Measurements from ENCODE around the gene MYLK4.

The MYLK4 gene

DNA sequence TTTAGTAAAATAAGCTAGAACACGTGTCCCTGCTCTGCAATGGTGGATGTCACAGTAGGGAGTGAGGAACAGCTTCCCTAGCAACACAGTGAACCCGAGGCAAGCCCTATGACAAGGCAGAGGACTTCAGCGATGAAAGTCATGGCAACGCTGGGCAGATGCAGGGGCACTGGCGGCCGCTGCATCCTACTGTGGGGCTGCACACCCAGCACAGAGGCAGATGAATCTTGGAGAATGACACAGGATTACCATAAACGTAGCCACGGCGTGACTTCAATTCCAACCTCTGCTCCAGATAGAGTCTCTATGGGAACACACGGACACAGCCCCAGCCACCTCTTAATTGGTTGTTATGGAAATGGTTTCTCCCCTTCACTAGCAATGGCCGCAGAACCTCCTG lies 64.2 kb downstream of the MYLK4 start:
- no peaks in the 10 kb centered on the region for H3K36me3 ChIP-seq (ENCODE audit: insufficient read depth)
- no peaks in the 10 kb centered on the region for H4K20me1 ChIP-seq (ENCODE audit: insufficient read depth)
- TF ChIP-seq, protein P1, sequence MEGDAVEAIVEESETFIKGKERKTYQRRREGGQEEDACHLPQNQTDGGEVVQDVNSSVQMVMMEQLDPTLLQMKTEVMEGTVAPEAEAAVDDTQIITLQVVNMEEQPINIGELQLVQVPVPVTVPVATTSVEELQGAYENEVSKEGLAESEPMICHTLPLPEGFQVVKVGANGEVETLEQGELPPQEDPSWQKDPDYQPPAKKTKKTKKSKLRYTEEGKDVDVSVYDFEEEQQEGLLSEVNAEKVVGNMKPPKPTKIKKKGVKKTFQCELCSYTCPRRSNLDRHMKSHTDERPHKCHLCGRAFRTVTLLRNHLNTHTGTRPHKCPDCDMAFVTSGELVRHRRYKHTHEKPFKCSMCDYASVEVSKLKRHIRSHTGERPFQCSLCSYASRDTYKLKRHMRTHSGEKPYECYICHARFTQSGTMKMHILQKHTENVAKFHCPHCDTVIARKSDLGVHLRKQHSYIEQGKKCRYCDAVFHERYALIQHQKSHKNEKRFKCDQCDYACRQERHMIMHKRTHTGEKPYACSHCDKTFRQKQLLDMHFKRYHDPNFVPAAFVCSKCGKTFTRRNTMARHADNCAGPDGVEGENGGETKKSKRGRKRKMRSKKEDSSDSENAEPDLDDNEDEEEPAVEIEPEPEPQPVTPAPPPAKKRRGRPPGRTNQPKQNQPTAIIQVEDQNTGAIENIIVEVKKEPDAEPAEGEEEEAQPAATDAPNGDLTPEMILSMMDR (conservative IDR thresholded peaks at IDR 0.05; ENCODE audit: low read depth, low read length): no peak
- H3K27me3 ChIP-seq (ENCODE audit: insufficient read depth, low read depth): no peaks in the 10 kb centered on the region
- H3K27ac ChIP-seq: no peak overlapping the region
- H3K4me1 ChIP-seq (ENCODE audit: low read depth, poor library complexity, severe bottlenecking): no peaks in the 10 kb centered on the region
- H3K79me2 ChIP-seq (ENCODE audit: insufficient read depth, low read depth): no peaks in the 10 kb centered on the region
- no peak overlapping the region for H3K4me3 ChIP-seq (IDR thresholded peaks at IDR 0.05; ENCODE audit: insufficient read depth, low read depth, low read length)
- no peak overlapping the region for H2AFZ ChIP-seq (ENCODE audit: low read depth)
- H3K9ac ChIP-seq: no peak overlapping the region
- no peak overlapping the region for H3K4me2 ChIP-seq

DNA sequence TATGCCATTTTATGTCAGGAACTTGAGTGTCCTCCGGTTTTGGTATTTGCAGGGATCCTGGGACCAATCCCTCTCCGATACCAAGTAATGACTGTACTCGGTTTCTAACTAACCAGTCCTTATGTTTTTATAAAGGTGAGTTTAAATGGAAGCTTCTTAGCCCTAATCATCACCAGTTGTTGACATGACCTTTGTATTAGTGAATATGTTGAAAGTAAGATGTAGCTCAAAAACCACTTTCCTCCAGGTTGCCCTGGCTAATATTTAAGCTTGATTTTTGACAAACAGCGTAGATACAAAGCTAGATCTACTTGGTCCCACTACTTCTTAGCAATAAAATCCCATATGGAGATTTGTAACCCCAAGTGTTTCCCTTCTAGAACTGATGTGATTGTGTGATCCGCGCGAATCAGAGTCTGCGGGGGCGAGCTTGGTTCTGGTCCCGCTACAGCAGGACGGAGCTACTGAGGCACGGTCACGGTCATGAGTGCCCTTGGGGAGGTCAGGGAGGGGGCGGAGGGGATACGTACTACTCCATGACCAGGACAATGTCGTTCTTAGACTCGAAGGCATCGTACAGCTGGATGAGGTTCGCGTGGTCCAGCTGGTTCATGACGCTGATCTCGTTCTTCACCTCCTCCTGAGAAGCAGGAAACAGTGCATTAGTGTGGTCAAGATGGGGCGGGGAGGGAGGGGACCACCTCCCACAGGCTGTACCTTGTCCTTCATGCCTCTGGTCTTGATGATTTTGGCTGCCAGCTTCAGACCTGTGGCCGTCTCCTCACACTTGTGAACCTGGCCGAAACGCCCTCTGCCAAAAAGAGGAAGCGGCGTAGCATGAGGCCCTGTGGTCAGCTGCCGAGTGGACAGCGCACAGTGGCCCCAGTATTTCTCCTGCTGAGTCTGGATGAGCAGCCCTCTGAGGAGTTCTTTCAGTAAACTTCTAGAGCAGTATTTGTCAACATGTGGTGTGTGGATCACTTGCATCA lies 65.7 kb downstream of the MYLK4 start:
- H3K9ac ChIP-seq: no peak overlapping the region
- H2AFZ ChIP-seq (ENCODE audit: low read depth): no peak overlapping the region
- no peak overlapping the region for H3K4me3 ChIP-seq (IDR thresholded peaks at IDR 0.05; ENCODE audit: insufficient read depth, low read depth, low read length)
- H3K27me3 ChIP-seq (ENCODE audit: insufficient read depth, low read depth): no peaks in the 10 kb centered on the region
- H3K36me3 ChIP-seq (ENCODE audit: insufficient read depth): no peaks in the 10 kb centered on the region
- H3K4me2 ChIP-seq: no peak overlapping the region
- H4K20me1 ChIP-seq (ENCODE audit: insufficient read depth): no peaks in the 10 kb centered on the region
- H3K79me2 ChIP-seq (ENCODE audit: insufficient read depth, low read depth): no peaks in the 10 kb centered on the region
- TF ChIP-seq, protein P1 (conservative IDR thresholded peaks at IDR 0.05; ENCODE audit: low read depth, low read length): no peak
- no peak overlapping the region for H3K27ac ChIP-seq
- no peaks in the 10 kb centered on the region for H3K4me1 ChIP-seq (ENCODE audit: low read depth, poor library complexity, severe bottlenecking)

DNA sequence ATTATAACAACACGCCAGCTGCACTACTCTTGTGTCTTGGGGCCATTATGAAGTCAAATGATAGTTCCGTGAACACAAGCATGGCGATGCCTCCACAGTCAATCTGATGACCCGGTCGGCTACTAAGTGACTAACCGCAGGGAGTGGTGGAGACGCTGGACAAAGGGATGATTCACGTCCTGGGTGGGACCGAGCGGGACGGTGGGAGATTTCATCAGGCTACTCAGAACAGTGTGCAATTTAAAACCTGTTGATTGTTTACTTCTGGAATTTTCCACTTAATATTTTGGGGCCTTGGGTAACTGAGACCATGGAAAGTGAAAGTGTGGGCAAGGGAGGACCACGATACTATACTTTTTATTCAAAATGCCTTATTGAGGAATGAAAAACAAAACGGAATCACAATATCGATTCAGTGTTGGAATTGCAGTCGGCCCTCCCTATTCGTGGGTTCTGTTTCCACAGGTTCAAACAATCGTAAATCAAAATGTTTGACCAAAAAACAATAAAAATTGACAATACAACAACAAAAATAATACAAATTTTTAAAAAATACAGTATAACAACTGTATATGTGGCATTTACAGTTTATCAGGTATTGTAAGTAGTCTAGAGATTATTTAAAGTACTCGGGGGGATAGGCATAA lies 66.5 kb downstream of the MYLK4 start:
- Histone ChIP-seq H3K27me3 (ENCODE audit: insufficient read depth, low read depth) (no peaks in the 10 kb centered on the region), H3K4me3 (IDR thresholded peaks at IDR 0.05; ENCODE audit: insufficient read depth, low read depth, low read length) (no peak overlapping the region), H2AFZ (ENCODE audit: low read depth) (no peak overlapping the region), H3K4me2 (no peak overlapping the region), H3K36me3 (ENCODE audit: insufficient read depth) (no peaks in the 10 kb centered on the region), H3K79me2 (ENCODE audit: insufficient read depth, low read depth) (no peaks in the 10 kb centered on the region), H3K9ac (no peak overlapping the region), H3K4me1 (ENCODE audit: low read depth, poor library complexity, severe bottlenecking) (no peaks in the 10 kb centered on the region), H3K27ac (no peak overlapping the region), H4K20me1 (ENCODE audit: insufficient read depth) (no peaks in the 10 kb centered on the region)
- TF ChIP-seq, protein P1 (conservative IDR thresholded peaks at IDR 0.05; ENCODE audit: low read depth, low read length): no peak

DNA sequence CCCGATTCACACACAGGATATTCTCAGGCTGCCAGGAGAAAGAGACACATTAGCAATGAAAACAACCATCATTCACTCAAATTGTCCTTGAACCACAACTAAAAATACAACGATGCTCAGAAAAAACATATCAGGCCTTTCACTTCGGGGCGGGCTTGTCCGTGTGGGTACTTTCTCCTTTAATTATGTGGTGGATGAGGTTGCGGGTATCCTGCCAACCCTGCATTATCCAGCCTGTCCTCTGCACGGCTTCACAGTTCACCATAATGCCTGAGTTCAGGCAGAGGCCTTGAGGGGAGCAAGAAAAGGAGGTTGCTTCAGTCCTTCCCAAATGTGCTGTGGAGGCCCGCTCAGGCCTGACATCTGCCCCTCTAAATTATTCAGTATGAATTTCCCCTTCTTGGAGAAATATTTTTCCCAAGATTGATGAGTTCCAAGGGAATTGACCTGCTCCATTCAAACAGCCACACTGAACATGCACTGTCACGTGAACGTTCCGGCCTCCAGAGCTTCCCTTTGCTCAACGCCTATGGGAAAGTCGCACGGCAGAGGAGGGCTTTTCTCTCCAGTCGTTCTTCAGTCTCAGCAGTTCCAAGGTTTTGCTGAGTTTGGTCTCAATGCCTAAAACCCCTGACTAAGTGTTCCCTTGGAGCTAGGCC lies 70.3 kb downstream of the MYLK4 start:
- H3K36me3 ChIP-seq (ENCODE audit: insufficient read depth): no peaks in the 10 kb centered on the region
- no peak overlapping the region for H3K9ac ChIP-seq
- H3K27me3 ChIP-seq (ENCODE audit: insufficient read depth, low read depth): no peaks in the 10 kb centered on the region
- H3K27ac ChIP-seq: no peak overlapping the region
- no peak overlapping the region for H2AFZ ChIP-seq (ENCODE audit: low read depth)
- no peaks in the 10 kb centered on the region for H4K20me1 ChIP-seq (ENCODE audit: insufficient read depth)
- H3K79me2 ChIP-seq (ENCODE audit: insufficient read depth, low read depth): no peaks in the 10 kb centered on the region
- no peak overlapping the region for H3K4me2 ChIP-seq
- TF ChIP-seq, protein P1 (conservative IDR thresholded peaks at IDR 0.05; ENCODE audit: low read depth, low read length): no peak
- no peaks in the 10 kb centered on the region for H3K4me1 ChIP-seq (ENCODE audit: low read depth, poor library complexity, severe bottlenecking)
- no peak overlapping the region for H3K4me3 ChIP-seq (IDR thresholded peaks at IDR 0.05; ENCODE audit: insufficient read depth, low read depth, low read length)

Measured in KMS-11 (cell line).